ENCODE data around the gene FLYWCH2.
"Not testable (repeated sequence)": the region's sequence is repeated elsewhere in the genome, so short reads cannot be mapped to it uniquely, and the experiment has no call there.

The FLYWCH2 gene

DNA sequence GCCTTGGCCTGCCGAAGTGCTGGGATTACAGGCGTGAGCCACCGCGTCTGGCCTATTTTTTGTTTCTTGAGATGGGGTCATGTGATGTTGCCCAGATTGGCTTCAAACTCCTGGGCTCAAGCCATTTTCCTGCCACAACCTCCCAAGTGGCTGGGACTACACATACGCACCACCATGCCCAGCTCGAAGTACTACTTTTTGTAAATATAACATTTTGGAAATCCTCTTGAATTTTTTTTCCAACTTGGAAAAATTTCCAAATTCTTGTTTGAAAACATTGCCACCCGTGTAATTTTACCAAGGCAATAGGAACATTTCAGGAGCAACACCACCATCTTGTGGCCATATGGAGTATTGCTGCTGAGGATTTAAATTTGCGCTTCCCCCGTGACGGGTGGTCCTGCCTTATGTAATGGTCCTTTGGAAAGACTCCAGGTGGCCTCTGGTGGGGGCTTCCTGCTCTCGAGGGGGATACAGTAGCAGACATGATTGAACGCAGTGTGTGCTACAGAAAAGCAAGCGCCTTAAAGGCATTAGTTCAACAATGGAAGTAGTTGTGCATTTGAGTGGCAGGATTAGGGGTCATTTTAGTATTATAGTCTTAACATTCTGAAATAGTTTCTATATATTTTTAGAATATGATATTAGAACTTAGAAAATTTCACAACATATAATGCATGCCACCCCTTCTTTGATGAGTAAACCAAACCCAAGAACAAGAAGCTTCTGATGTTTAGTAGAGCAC lies 36.7 kb downstream of the FLYWCH2 start:
- H3K36me3 ChIP-seq (ENCODE audit: control insufficient read depth, insufficient read depth, low read length) = peaks cover 36% of the 10 kb centered on the region
- H3K4me1 ChIP-seq (ENCODE audit: control insufficient read depth, insufficient read depth, low read length, poor library complexity, severe bottlenecking) = peaks cover 10% of the 10 kb centered on the region
- H3K9me3 ChIP-seq (ENCODE audit: control insufficient read depth, low read length) = no peaks in the 10 kb centered on the region
- 39 to 43% methylated on average over 8 to 11 of the region's 13 CpGs for WGBS, 2 experiments (ENCODE audit: insufficient coverage in 2 of 2)
- H3K27ac ChIP-seq (ENCODE audit: low read depth, low read length, severe bottlenecking) = no peak overlapping the region
- no peak overlapping the region for H3K4me3 ChIP-seq (ENCODE audit: extremely low read depth, insufficient read depth, low read length, poor library complexity, severe bottlenecking)

DNA sequence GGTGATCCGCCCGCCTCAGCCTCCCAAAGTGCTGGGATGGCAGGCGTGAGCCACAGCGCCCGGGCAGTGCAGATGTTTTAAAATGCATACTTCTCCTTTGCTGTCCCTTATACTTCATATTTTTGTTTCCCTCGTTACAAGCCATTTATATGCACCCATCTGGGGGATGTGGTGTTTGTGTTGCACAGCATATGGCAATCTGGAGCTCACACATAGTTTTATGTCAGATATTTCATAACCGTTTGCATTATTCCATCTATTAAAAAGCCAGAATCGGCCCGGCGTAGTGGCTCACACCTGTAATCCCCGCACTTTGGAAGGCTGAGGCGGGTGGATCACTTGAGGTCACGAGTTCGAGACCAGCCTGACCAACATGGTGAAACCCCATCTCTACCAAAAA lies 40.5 kb downstream of the FLYWCH2 start:
- no peaks in the 10 kb centered on the region for H3K9me3 ChIP-seq (ENCODE audit: control insufficient read depth, low read length)
- peaks cover 20% of the 10 kb centered on the region for H3K36me3 ChIP-seq (ENCODE audit: control insufficient read depth, insufficient read depth, low read length)
- no peak overlapping the region for H3K27ac ChIP-seq (ENCODE audit: low read depth, low read length, severe bottlenecking)
- peaks cover 3% of the 10 kb centered on the region for H3K4me1 ChIP-seq (ENCODE audit: control insufficient read depth, insufficient read depth, low read length, poor library complexity, severe bottlenecking)
- H3K4me3 ChIP-seq (ENCODE audit: extremely low read depth, insufficient read depth, low read length, poor library complexity, severe bottlenecking) = no peak overlapping the region
- 93 to 97% methylated on average over 9 to 12 of the region's 14 CpGs for WGBS, 2 experiments (ENCODE audit: insufficient coverage in 2 of 2)

DNA sequence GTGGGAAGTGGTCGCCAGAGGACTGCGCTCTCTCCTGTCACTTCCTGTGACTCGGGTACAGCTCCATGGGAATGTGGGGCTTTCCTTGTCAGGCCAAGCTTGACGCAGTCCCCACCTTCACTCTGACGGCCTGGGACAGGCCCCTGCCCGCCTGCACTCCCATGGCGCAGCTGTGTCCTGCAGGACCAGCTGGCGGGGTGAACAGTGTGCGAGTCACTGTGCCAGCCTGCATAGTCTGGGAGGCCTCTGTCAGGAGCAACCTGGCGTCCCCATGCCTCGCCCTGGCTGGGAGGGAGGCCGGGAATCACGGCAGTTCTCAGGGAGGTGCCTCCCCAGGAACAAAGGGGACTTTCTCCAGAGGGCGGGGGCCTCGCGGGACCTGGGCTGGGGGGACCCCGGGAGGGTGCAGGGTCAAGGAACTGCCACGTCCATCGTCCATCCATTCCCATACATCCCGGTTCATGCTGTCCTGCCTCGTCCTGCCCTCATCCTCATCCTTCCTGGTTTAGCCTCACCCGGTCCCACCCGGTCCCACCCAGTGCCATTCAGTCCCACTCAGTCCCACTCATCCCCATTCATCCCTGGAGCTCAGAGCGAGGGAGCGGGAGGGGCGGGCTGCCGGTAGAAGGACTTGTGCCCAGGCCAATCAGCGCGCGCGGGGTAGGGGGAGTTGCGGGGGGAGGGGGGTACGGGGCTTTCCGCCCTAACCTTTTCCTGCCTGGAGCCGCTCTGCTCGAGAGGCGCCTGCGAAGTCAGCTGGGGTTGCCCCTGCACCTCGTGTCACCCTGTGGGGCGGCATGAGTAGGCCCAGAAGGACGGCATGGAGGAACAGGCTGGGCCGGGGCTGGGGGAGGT lies 42.1 kb downstream of the FLYWCH2 start:
- Histone ChIP-seq H3K4me3 (ENCODE audit: extremely low read depth, insufficient read depth, low read length, poor library complexity, severe bottlenecking) (no peak overlapping the region), H3K27ac (ENCODE audit: low read depth, low read length, severe bottlenecking) (no peak overlapping the region), H3K4me1 (ENCODE audit: control insufficient read depth, insufficient read depth, low read length, poor library complexity, severe bottlenecking) (peaks cover 3% of the 10 kb centered on the region), H3K36me3 (ENCODE audit: control insufficient read depth, insufficient read depth, low read length) (peaks cover 21% of the 10 kb centered on the region), H3K9me3 (ENCODE audit: control insufficient read depth, low read length) (no peaks in the 10 kb centered on the region)
- 87% methylated on average over 20 to 26 of the region's 42 CpGs for WGBS, 2 experiments (ENCODE audit: insufficient coverage in 2 of 2)

DNA sequence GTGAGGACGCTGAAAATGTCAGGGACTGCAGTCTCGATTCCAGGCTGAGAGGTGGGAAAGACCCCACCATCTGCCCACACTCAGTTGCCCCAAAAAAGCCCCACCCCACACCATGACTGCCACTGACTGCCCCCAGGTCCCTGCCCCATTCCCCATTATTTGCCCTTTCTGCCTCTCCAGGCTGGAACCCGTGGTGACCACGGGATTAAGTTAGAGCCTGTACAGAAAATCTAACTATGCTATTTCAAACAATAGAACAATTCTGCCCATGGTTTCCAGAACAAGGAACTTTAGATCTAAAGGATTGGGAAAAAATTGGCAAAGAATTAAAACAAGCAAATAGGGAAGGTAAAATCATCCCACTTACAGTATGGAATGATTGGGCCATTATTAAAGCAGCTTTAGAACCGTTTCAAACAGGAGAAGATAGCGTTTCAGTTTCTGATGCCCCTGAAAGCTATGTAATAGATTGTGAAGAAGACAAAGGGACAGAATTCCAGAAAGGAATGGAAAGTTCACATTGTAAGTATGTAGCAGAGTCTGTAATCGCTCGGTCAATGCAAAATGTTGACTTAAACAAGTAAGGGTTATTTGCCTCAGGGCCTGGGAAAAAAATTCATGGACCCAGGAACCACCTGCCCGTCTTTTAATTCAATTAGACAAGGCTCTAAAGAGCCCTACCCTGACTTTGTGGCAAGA lies 43.1 kb downstream of the FLYWCH2 start:
- peaks cover 3% of the 10 kb centered on the region for H3K4me1 ChIP-seq (ENCODE audit: control insufficient read depth, insufficient read depth, low read length, poor library complexity, severe bottlenecking)
- H3K9me3 ChIP-seq (ENCODE audit: control insufficient read depth, low read length) = no peaks in the 10 kb centered on the region
- 95 to 96% methylated on average over 4 of the region's 9 CpGs for WGBS, 2 experiments (ENCODE audit: insufficient coverage in 2 of 2)
- H3K4me3 ChIP-seq (ENCODE audit: extremely low read depth, insufficient read depth, low read length, poor library complexity, severe bottlenecking) = no peak overlapping the region
- H3K27ac ChIP-seq (ENCODE audit: low read depth, low read length, severe bottlenecking) = no peak overlapping the region
- peaks cover 22% of the 10 kb centered on the region for H3K36me3 ChIP-seq (ENCODE audit: control insufficient read depth, insufficient read depth, low read length)

DNA sequence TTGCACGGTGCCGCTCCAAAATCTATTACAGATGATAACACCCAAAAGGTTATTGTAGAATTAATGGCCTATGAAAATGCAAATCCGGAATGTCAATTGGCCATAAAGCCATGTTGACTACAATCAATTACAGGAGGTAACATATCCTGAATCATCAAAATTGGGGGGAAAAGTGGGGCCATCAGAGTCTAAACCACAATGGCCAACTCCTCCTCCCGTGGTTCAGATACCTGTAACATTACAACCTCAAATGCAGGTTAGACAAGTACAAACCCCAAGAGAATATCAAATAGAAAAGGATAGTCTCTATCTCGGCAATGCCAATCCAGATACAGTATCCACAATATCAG lies 43.6 kb downstream of the FLYWCH2 start:
- H3K4me1 ChIP-seq (ENCODE audit: control insufficient read depth, insufficient read depth, low read length, poor library complexity, severe bottlenecking) = peaks cover 3% of the 10 kb centered on the region
- H3K36me3 ChIP-seq (ENCODE audit: control insufficient read depth, insufficient read depth, low read length) = peaks cover 22% of the 10 kb centered on the region
- H3K9me3 ChIP-seq (ENCODE audit: control insufficient read depth, low read length) = no peaks in the 10 kb centered on the region
- WGBS, 2 experiments (ENCODE audit: insufficient coverage in 2 of 2) = 92% methylated on average over 2 of the region's 5 CpGs; no CpG with 5 or more reads in 1 of the 2 experiments
- H3K4me3 ChIP-seq (ENCODE audit: extremely low read depth, insufficient read depth, low read length, poor library complexity, severe bottlenecking) = no peak overlapping the region
- H3K27ac ChIP-seq (ENCODE audit: low read depth, low read length, severe bottlenecking) = no peak overlapping the region

DNA sequence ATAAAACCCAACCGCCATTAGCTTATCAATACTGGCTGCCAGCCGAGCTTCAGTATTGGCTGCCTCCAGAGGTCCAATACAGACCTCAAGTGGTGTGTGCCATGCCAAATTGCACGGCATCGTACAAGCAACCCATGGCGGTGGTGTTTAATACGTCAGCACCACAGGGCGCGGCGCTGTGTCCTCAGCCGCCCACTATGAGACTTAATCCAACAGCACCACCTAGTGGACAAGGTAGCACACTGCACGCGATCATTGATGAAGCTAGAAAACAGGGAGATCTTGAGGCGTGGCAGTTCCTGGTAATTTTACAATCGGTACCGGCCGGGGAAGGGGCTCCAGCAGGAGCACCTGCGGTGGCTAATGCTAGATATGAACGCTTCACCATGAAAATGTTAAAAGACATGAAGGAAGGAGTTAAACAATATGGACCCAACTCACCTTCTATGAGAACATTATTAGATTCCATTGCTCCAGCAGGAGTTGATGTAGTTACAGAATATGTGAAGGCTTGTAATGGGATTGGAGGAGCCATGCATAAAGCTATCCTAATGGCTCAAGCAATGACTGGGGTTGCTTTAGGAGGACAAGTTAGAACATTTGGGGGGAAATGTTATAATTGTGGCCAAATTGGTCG lies 44.1 kb downstream of the FLYWCH2 start:
- Histone ChIP-seq H3K36me3 (ENCODE audit: control insufficient read depth, insufficient read depth, low read length) (peaks cover 17% of the 10 kb centered on the region), H3K4me3 (ENCODE audit: extremely low read depth, insufficient read depth, low read length, poor library complexity, severe bottlenecking) (no peak overlapping the region), H3K4me1 (ENCODE audit: control insufficient read depth, insufficient read depth, low read length, poor library complexity, severe bottlenecking) (peaks cover 3% of the 10 kb centered on the region), H3K9me3 (ENCODE audit: control insufficient read depth, low read length) (no peaks in the 10 kb centered on the region), H3K27ac (ENCODE audit: low read depth, low read length, severe bottlenecking) (no peak overlapping the region)
- WGBS, 2 experiments (ENCODE audit: insufficient coverage in 2 of 2) = 21 to 23% methylated on average over 15 to 17 of the region's 19 CpGs

DNA sequence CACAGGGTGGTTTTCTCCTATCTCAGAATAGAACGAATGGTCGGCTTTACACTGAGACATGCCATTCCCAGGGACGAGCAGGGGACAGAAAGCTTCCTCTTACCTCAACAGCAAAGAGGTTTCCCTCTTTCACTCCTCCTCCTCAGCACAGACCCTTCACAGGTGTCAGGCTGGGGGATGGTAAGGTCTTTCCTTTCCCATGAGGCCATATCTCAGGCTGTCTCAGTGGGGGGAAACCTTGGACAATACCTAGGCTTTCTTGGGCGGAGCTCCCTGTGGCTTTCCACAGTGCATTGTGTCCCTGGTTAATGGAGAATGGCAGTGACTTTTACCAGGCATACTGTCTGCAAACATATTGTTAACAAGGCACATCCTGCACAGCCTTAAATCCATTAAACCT lies 45.1 kb downstream of the FLYWCH2 start:
- H3K9me3 ChIP-seq (ENCODE audit: control insufficient read depth, low read length); H3K4me1 ChIP-seq (ENCODE audit: control insufficient read depth, insufficient read depth, low read length, poor library complexity, severe bottlenecking); H3K4me3 ChIP-seq (ENCODE audit: extremely low read depth, insufficient read depth, low read length, poor library complexity, severe bottlenecking); H3K27ac ChIP-seq (ENCODE audit: low read depth, low read length, severe bottlenecking): not testable (repeated sequence)
- peaks cover 13% of the 10 kb centered on the region for H3K36me3 ChIP-seq (ENCODE audit: control insufficient read depth, insufficient read depth, low read length)
- 78 to 100% methylated on average over 2 to 4 of the region's 4 CpGs for WGBS, 2 experiments (ENCODE audit: insufficient coverage in 2 of 2)

DNA sequence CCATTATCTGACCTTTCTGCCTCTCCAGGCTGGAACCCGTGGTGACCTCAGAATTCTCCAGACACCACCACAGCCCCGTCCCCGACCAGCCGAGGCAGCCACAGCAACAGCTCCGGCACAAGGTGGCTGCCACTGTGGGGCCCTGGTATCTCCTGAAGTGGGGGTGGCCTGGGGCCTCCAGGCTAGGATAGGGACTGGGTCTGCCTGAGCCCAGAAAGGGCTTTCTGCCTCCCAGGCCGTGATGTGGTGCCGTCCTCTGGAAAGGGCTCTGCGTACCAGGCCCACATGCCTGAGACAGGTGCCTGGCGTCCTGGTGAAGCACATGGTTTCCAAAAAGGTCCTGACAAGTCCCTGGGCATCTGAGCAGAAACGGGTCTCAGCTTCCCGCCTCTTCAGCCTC lies 45.8 kb downstream of the FLYWCH2 start:
- H3K9me3 ChIP-seq (ENCODE audit: control insufficient read depth, low read length) = no peaks in the 10 kb centered on the region
- H3K27ac ChIP-seq (ENCODE audit: low read depth, low read length, severe bottlenecking) = no peak overlapping the region
- H3K4me3 ChIP-seq (ENCODE audit: extremely low read depth, insufficient read depth, low read length, poor library complexity, severe bottlenecking) = no peak overlapping the region
- H3K36me3 ChIP-seq (ENCODE audit: control insufficient read depth, insufficient read depth, low read length) = peaks cover 16% of the 10 kb centered on the region
- WGBS, 2 experiments (ENCODE audit: insufficient coverage in 2 of 2) = 92 to 94% methylated on average over 6 to 10 of the region's 11 CpGs
- peaks cover 3% of the 10 kb centered on the region for H3K4me1 ChIP-seq (ENCODE audit: control insufficient read depth, insufficient read depth, low read length, poor library complexity, severe bottlenecking)

DNA sequence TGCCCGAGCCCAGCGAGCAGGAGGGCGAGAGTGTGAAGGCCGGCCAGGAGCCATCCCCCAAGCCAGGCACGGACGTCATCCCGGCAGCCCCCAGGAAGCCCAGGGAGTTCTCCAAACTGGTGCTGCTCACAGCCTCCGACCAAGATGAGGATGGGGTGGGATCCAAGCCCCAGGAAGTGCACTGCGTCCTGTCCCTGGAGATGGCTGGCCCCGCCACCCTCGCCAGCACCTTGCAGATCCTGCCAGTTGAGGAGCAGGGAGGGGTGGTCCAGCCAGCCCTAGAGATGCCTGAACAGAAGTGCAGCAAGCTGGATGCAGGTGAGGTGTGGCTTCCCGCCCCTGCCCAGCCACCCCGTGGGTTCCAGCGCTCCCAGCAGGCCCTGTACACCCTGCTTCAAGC lies 46.7 kb downstream of the FLYWCH2 start:
- no peaks in the 10 kb centered on the region for H3K9me3 ChIP-seq (ENCODE audit: control insufficient read depth, low read length)
- peaks cover under 1% of the 10 kb centered on the region for H3K4me1 ChIP-seq (ENCODE audit: control insufficient read depth, insufficient read depth, low read length, poor library complexity, severe bottlenecking)
- 96 to 97% methylated on average over 11 to 14 of the region's 14 CpGs for WGBS, 2 experiments (ENCODE audit: insufficient coverage in 2 of 2)
- no peak overlapping the region for H3K4me3 ChIP-seq (ENCODE audit: extremely low read depth, insufficient read depth, low read length, poor library complexity, severe bottlenecking)
- no peak overlapping the region for H3K27ac ChIP-seq (ENCODE audit: low read depth, low read length, severe bottlenecking)
- H3K36me3 ChIP-seq (ENCODE audit: control insufficient read depth, insufficient read depth, low read length) = peaks cover 25% of the 10 kb centered on the region

DNA sequence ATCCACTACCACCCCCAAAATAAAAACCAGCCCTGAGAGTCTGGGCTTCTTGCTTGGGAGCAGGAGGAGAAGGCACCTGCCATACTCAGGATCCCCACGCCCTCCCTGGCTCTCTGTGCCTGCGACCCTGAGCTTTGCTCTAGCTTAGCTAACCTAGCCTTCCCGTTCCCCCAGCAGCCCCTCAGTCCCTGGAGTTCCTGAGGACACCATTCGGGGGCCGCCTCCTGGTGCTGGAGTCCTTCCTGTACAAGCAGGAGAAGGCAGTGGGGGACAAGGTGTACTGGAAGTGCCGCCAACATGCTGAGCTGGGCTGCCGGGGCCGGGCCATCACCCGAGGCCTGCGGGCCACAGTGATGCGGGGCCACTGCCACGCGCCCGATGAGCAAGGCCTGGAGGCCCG lies 47.2 kb downstream of the FLYWCH2 start:
- H3K4me1 ChIP-seq (ENCODE audit: control insufficient read depth, insufficient read depth, low read length, poor library complexity, severe bottlenecking) = no peaks in the 10 kb centered on the region
- no peak overlapping the region for H3K4me3 ChIP-seq (ENCODE audit: extremely low read depth, insufficient read depth, low read length, poor library complexity, severe bottlenecking)
- WGBS, 2 experiments (ENCODE audit: insufficient coverage in 2 of 2) = 94 to 98% methylated on average over 10 to 13 of the region's 15 CpGs
- H3K9me3 ChIP-seq (ENCODE audit: control insufficient read depth, low read length) = no peaks in the 10 kb centered on the region
- no peak overlapping the region for H3K27ac ChIP-seq (ENCODE audit: low read depth, low read length, severe bottlenecking)
- H3K36me3 ChIP-seq (ENCODE audit: control insufficient read depth, insufficient read depth, low read length) = peaks cover 29% of the 10 kb centered on the region

Measured in mesodermal cell (in vitro differentiated cells).